BJ (cell line): ENCODE data around the gene COL27A1. TPM values are rescaled to one million over a fixed set of nuclear protein-coding genes. Genes with fewer than 3 reads are reported as not detected.
"Not testable (repeated sequence)": the region's sequence is repeated elsewhere in the genome, so short reads cannot be mapped to it uniquely, and the experiment has no call there.

Source experiments
- CTCF ChIA-PET: fragments of 350-600 bp; formaldehyde crosslinking; extraction: SDS; loops from one replicate; lab custom pipeline; 2021; ENCODE audit warnings: antibody characterized with exemption, inconsistent platforms; lab: Yijun Ruan, JAX
- POLR2A ChIA-PET: fragments of 300-600 bp; sonication (Branson Sonifier 250); formaldehyde crosslinking; extraction: SDS; loops from one replicate; lab custom pipeline; 2021; ENCODE audit warnings: antibody characterized with exemption; lab: Charles Lee
- DNase-seq: peaks from one replicate; pipeline ENCODE4 v3.0.0-alpha.2; 2011; ENCODE audit warnings: low read depth
- H3K27me3 ChIP-seq: 2 replicates; pipeline ENCODE4 v1.6.0; 2011; ENCODE audit warnings: low read length; ENCODE audit not compliant: control insufficient read depth, insufficient read depth
- H3K36me3 ChIP-seq: 2 replicates; pipeline ENCODE4 v1.5.1; 2011; ENCODE audit warnings: low read length; ENCODE audit not compliant: control insufficient read depth, insufficient read depth
- H3K4me3 ChIP-seq: 2 replicates; pipeline ENCODE4 v1.5.1; 2011; ENCODE audit warnings: low read depth, mild to moderate bottlenecking, control low read depth, low read length
- CTCF ChIP-seq: IDR thresholded peaks from 2 replicates; pipeline ENCODE4 v1.5.1; 2011; ENCODE audit warnings: low read depth, mild to moderate bottlenecking, control low read depth, inconsistent platforms, low read length, moderate library complexity; ENCODE audit not compliant: insufficient read depth
- polyA plus RNA-seq: library from polyadenylated mRNA; depleted of rRNA; stranded (reverse); fragments of >200 nt; gene quantifications from 2 replicates; pipeline ENCODE4 v1.2.3, GENCODE V29; 2011

COL27A1 gene
- polyA plus RNA-seq, 1 experiment: 16.6 TPM

GRCh38 chr9:114126247-114127060 is 28.9 kb upstream of the COL27A1 start:
- no peaks in the 10 kb centered on the region for H3K36me3 ChIP-seq
- ChIA-PET POLR2A (no interaction called here), CTCF (interaction anchor here (1.2 to 1.8 kb wide), 2 partner anchors 27 to 178 kb away, joined by 3 to 4 read pairs; no protein-coding TSS in a partner anchor)
- no peak for DNase-seq
- H3K27me3 ChIP-seq: peaks cover 29% of the 10 kb centered on the region
- TF ChIP-seq CTCF: no peak
- no peak overlapping the region for H3K4me3 ChIP-seq

- DNase-seq, POLR2A ChIA-PET, H3K4me3 ChIP-seq, H3K36me3 ChIP-seq: not testable (repeated sequence)
- CTCF ChIA-PET: interaction anchor here (1.2 kb wide), 1 partner anchor 162 kb away, joined by 3 read pairs; no protein-coding TSS in a partner anchor
- H3K27me3 ChIP-seq: peaks cover 29% of the 10 kb centered on the region
Observed at GRCh38 chr9:114128759-114129158, 26.6 kb upstream of the COL27A1 start.

- H3K4me3 ChIP-seq: no peak overlapping the region
- ChIA-PET POLR2A (no interaction called here), CTCF (no interaction called here)
- no peak for DNase-seq
- H3K27me3 ChIP-seq: peaks cover 32% of the 10 kb centered on the region
- TF ChIP-seq CTCF: no peak
- no peaks in the 10 kb centered on the region for H3K36me3 ChIP-seq
Observed at GRCh38 chr9:114130141-114130540, 25.2 kb upstream of the COL27A1 start.

- ChIA-PET POLR2A (no interaction called here), CTCF (interaction anchor here (1.0 to 2.0 kb wide), 2 partner anchors 24 to 160 kb away, joined by 3 to 9 read pairs; partner anchors contain the start of gene COL27A1)
- H3K36me3 ChIP-seq: no peaks in the 10 kb centered on the region
- peaks cover 30% of the 10 kb centered on the region for H3K27me3 ChIP-seq
- DNase-seq: no peak
- TF ChIP-seq CTCF: no peak
- H3K4me3 ChIP-seq: no peak overlapping the region
Observed at GRCh38 chr9:114130624-114131277, 24.6 kb upstream of the COL27A1 start.

GRCh38 chr9:114131808-114132549 is 23.4 kb upstream of the COL27A1 start:
- ChIA-PET CTCF (interaction anchor here (1.1 to 2.9 kb wide), 3 partner anchors 23 to 139 kb away, joined by 4 to 14 read pairs (median 9); partner anchors contain the start of gene COL27A1), POLR2A (no interaction called here)
- DNase-seq: no peak
- no peak for TF ChIP-seq CTCF
- H3K36me3 ChIP-seq: no peaks in the 10 kb centered on the region
- H3K27me3 ChIP-seq: peaks cover 34% of the 10 kb centered on the region
- H3K4me3 ChIP-seq: no peak overlapping the region
